ENCODE results near the gene GLB1L.
"Not testable (repeated sequence)": the region's sequence is repeated elsewhere in the genome, so short reads cannot be mapped to it uniquely, and the experiment has no call there.

DNA sequence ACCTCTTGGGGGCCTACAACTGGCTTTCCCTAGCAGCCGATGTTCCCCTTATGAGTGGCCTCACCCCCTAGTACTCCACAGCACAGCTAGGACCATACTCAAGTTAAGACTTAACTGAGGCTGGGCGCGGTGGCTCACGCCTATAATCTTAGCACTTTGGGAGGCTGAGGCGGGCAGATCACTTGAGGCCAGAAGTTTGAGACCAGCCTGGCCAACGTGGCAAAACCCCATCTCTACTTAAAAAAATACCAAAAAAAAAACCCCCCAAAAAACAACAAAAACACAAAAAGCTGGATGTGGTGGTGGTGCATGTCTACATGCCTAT lies 41.8 kb upstream of the GLB1L start:
- not testable (repeated sequence) for TF ChIP-seq POLR2A (IDR thresholded peaks at IDR 0.05)
- TF ChIP-seq, protein P1, sequence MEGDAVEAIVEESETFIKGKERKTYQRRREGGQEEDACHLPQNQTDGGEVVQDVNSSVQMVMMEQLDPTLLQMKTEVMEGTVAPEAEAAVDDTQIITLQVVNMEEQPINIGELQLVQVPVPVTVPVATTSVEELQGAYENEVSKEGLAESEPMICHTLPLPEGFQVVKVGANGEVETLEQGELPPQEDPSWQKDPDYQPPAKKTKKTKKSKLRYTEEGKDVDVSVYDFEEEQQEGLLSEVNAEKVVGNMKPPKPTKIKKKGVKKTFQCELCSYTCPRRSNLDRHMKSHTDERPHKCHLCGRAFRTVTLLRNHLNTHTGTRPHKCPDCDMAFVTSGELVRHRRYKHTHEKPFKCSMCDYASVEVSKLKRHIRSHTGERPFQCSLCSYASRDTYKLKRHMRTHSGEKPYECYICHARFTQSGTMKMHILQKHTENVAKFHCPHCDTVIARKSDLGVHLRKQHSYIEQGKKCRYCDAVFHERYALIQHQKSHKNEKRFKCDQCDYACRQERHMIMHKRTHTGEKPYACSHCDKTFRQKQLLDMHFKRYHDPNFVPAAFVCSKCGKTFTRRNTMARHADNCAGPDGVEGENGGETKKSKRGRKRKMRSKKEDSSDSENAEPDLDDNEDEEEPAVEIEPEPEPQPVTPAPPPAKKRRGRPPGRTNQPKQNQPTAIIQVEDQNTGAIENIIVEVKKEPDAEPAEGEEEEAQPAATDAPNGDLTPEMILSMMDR (IDR thresholded peaks at IDR 0.05) = not testable (repeated sequence)
